GM12892 (cell line): ENCODE results near the gene PNLIP. TPM values are rescaled to one million over a fixed set of nuclear protein-coding genes. Genes with fewer than 3 reads are reported as not detected.

Experiments
- DNase-seq: peaks from one replicate; pipeline ENCODE4 v3.0.0; 2011; ENCODE audit not compliant: insufficient read length
- FAIRE-seq: peaks from 2 replicates; lab custom pipeline; 2011; peaks lifted over from hg19 to GRCh38; lab: Jason Lieb, UNC
- POLR2A ChIP-seq: IDR thresholded peaks from 2 replicates; pipeline ENCODE4 v1.6.1; 2011; ENCODE audit warnings: low read depth, low read length, control low read depth
- POLR2AphosphoS5 ChIP-seq: IDR thresholded peaks from 2 replicates; pipeline ENCODE4 v1.6.1; 2011; ENCODE audit warnings: low read depth, low read length, control low read depth
- TAF1 ChIP-seq: IDR thresholded peaks from 2 replicates; pipeline ENCODE4 v1.6.1; 2011; ENCODE audit warnings: low read depth, mild to moderate bottlenecking, control low read depth, low read length, borderline replicate concordance
- polyA plus RNA-seq: library from polyadenylated mRNA; unstranded; fragments of >200 nt; gene quantifications from one replicate; pipeline ENCODE4 v1.2.1, GENCODE V29; 2012; ENCODE audit warnings: missing spikeins, inconsistent platforms; ENCODE audit not compliant: missing spikeins

Gene PNLIP
- not detected for polyA plus RNA-seq

- DNase-seq = no peak
- no peak for FAIRE-seq
- TF ChIP-seq TAF1 (no peak), POLR2A (no peak), POLR2AphosphoS5 (no peak)
Measured at GRCh38 chr10:116545756-116546155, at the start of gene PNLIP. TSS of gene PNLIP (plus strand) at chr10:116545931. CDS start at chr10:116546093, 162 bp downstream.

- no peak for FAIRE-seq
- no peak for TF ChIP-seq TAF1
- no peak for TF ChIP-seq POLR2AphosphoS5
- no peak for TF ChIP-seq POLR2A
- DNase-seq = no peak
Measured at GRCh38 chr10:116504786-116505185, 40.9 kb upstream of the PNLIP start.

GRCh38 chr10:116510565-116510964 lies 35.2 kb upstream of the PNLIP start:
- no peak for FAIRE-seq
- no peak for TF ChIP-seq POLR2AphosphoS5
- TF ChIP-seq POLR2A = no peak
- no peak for TF ChIP-seq TAF1
- DNase-seq = no peak

- no peak for FAIRE-seq
- TF ChIP-seq POLR2A = no peak
- DNase-seq = no peak
Measured at GRCh38 chr10:116511365-116511764, 34.4 kb upstream of the PNLIP start.

GRCh38 chr10:116521424-116522290 lies 24.1 kb upstream of the PNLIP start:
- TF ChIP-seq POLR2A (no peak), POLR2AphosphoS5 (no peak)
- FAIRE-seq (no peak), DNase-seq (no peak)

- DNase-seq = no peak
- no peak for TF ChIP-seq POLR2AphosphoS5
- no peak for FAIRE-seq
Measured at GRCh38 chr10:116522803-116523381, 22.8 kb upstream of the PNLIP start.

- no peak for FAIRE-seq
- TF ChIP-seq POLR2AphosphoS5 = no peak
- no peak for TF ChIP-seq TAF1
- TF ChIP-seq POLR2A = no peak
- no peak for DNase-seq
Measured at GRCh38 chr10:116524736-116525135, 21.0 kb upstream of the PNLIP start.

GRCh38 chr10:116526219-116526618 lies 19.5 kb upstream of the PNLIP start:
- no peak for FAIRE-seq
- DNase-seq = no peak
- TF ChIP-seq POLR2A (no peak), TAF1 (no peak), POLR2AphosphoS5 (no peak)

GRCh38 chr10:116536810-116537209 lies 8.9 kb upstream of the PNLIP start:
- no peak for FAIRE-seq
- no peak for TF ChIP-seq POLR2AphosphoS5
- TF ChIP-seq POLR2A = no peak
- TF ChIP-seq TAF1 = no peak
- no peak for DNase-seq

GRCh38 chr10:116538456-116538855 lies 7.3 kb upstream of the PNLIP start:
- no peak for DNase-seq
- FAIRE-seq = no peak
- TF ChIP-seq TAF1 (no peak), POLR2AphosphoS5 (no peak), POLR2A (no peak)

- TF ChIP-seq TAF1 (no peak), POLR2AphosphoS5 (no peak), POLR2A (no peak)
- DNase-seq = no peak
- no peak for FAIRE-seq
Measured at GRCh38 chr10:116538992-116539391, 6.7 kb upstream of the PNLIP start.

GRCh38 chr10:116540814-116541213 lies 4.9 kb upstream of the PNLIP start:
- FAIRE-seq (no peak), DNase-seq (no peak)
- TF ChIP-seq TAF1 (no peak), POLR2A (no peak), POLR2AphosphoS5 (no peak)
